ENCODE results near the gene ADSL. TPM values are rescaled to one million over a fixed set of nuclear protein-coding genes. Genes with fewer than 3 reads are reported as not detected.
"Not testable (repeated sequence)": the region's sequence is repeated elsewhere in the genome, so short reads cannot be mapped to it uniquely, and the experiment has no call there.

The ADSL gene
- total RNA-seq, 4 donors from 2014 or later, result 26.7 to 49.0 (median 36.6) TPM

DNA sequence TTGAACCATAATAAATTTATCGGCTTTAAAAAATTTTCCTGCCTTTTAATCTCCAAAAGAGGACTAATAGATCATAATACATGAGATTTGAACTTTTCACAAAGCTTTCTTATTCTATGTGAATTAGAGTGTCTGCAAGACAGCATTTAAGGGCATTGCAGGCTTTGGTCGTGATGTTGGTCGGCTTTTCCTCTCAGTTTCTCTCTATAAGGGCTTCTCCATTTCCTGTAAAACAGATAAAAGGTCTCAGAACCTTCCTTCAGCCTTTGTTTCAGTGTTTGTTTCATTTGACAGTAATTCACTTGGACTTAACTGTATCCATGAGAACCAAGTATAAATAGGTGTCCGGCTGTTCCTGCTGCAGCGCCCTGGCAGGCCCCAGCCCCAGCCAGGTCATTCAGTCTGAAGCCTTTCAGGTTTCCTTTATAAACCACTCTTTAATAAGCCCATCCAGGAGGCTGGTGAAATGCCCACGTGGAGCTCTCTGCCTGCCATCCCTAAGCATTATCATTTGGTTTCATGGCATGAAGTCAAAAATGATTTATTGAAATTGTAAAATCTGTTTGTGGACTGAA lies 37.2 kb upstream of the ADSL start:
- no peak overlapping the region for H3K4me3 ChIP-seq (ENCODE audit: low read depth, poor library complexity, severe bottlenecking)
- TF ChIP-seq CTCF (IDR thresholded peaks at IDR 0.05), result no peak
- intact Hi-C loops (cut with DNase I; ENCODE audit: low total_unique reads), result no loop called here
- 89 to 91% methylated on average over 6 of the region's 6 CpGs for WGBS, 2 donors
- DNase-seq (ENCODE audit: low spot score in 2 of 2), result no peak

- intact Hi-C loops (cut with DNase I; ENCODE audit: low total_unique reads), result no loop called here
- H3K4me3 ChIP-seq (ENCODE audit: low read depth, poor library complexity, severe bottlenecking), result no peak overlapping the region
- TF ChIP-seq CTCF (IDR thresholded peaks at IDR 0.05) (no peak), POLR2A (IDR thresholded peaks at IDR 0.05) (no peak)
- no peak for DNase-seq (ENCODE audit: low spot score in 2 of 2)
These were observed 36.7 kb upstream of the ADSL start for GRCh38 chr22:40309631-40310030.

- WGBS, 2 donors, result 63 to 71% methylated on average over 9 of the region's 9 CpGs
- no peak for TF ChIP-seq CTCF (IDR thresholded peaks at IDR 0.05)
- no peak for TF ChIP-seq POLR2A (IDR thresholded peaks at IDR 0.05)
- DNase-seq (ENCODE audit: low spot score in 2 of 2), result no peak
- H3K4me3 ChIP-seq (ENCODE audit: low read depth, poor library complexity, severe bottlenecking), result no peak overlapping the region
- intact Hi-C loops (cut with DNase I; ENCODE audit: low total_unique reads), result no loop called here
These were observed 36.1 kb upstream of the ADSL start for GRCh38 chr22:40310081-40310767.

DNA sequence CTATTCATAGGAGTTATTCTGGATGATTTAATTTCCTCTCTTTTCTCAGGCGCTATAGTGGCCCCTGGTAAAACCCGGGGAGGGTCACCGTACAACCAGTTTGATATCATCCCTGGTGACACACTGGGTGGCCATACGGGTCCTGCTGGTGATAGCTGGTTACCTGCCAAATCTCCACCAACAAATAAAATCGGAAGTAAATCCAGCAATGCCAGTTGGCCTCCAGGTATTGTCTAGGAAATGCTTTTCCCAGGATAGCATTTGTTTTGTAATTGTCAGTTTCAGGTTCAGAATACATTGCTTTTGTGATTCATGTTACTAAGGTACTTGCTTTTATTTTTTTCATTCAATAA lies 35.6 kb upstream of the ADSL start:
- WGBS, 2 donors, result 50 to 63% methylated on average over 5 of the region's 5 CpGs
- no peak for DNase-seq (ENCODE audit: low spot score in 2 of 2)
- TF ChIP-seq CTCF (IDR thresholded peaks at IDR 0.05), result no peak
- TF ChIP-seq POLR2A (IDR thresholded peaks at IDR 0.05), result no peak
- no peak overlapping the region for H3K4me3 ChIP-seq (ENCODE audit: low read depth, poor library complexity, severe bottlenecking)
- intact Hi-C loops (cut with DNase I; ENCODE audit: low total_unique reads), result no loop called here

DNA sequence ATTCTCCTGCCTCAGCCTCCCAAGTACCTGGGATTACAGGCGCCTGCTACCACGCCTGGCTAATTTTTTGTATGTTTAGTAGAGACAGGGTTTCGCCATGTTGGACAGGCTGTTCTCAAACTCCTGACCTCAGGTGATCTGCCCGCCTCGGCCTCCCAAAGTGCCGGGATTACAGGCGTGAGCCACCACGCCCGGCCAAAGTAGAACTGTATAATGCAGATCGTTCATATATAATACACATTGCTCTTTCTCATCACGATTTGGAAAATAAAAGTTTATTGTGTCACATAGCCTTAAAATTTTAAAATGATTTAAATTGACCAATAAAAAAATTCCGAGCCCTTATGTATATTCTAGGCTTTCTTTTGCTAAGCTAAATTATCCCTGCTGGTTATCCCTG lies 34.7 kb upstream of the ADSL start:
- intact Hi-C loops (cut with DNase I; ENCODE audit: low total_unique reads); DNase-seq (ENCODE audit: low spot score in 2 of 2); H3K4me3 ChIP-seq (ENCODE audit: low read depth, poor library complexity, severe bottlenecking): not testable (repeated sequence)
- WGBS, 2 donors, result 96% methylated on average over 12 of the region's 12 CpGs

GRCh38 chr22:40312050-40312449 lies 34.2 kb upstream of the ADSL start:
- TF ChIP-seq CTCF (IDR thresholded peaks at IDR 0.05) (no peak), POLR2A (IDR thresholded peaks at IDR 0.05) (no peak)
- intact Hi-C loops (cut with DNase I; ENCODE audit: low total_unique reads), result no loop called here
- 97 to 98% methylated on average over 2 of the region's 2 CpGs for WGBS, 2 donors
- no peak for DNase-seq (ENCODE audit: low spot score in 2 of 2)
- H3K4me3 ChIP-seq (ENCODE audit: low read depth, poor library complexity, severe bottlenecking), result no peak overlapping the region

Measured in lower leg skin (tissue), 4 donors.